Activated naive CD4-positive, alpha-beta T cell treated with Interleukin-2 at 50 U/mL for 16 hours (primary cell): ENCODE data around the gene MEGF10.

Experiments used
- DNase-seq: peaks from one replicate; pipeline ENCODE4 v3.0.0-alpha.2; 2020

MEGF10 gene

DNA sequence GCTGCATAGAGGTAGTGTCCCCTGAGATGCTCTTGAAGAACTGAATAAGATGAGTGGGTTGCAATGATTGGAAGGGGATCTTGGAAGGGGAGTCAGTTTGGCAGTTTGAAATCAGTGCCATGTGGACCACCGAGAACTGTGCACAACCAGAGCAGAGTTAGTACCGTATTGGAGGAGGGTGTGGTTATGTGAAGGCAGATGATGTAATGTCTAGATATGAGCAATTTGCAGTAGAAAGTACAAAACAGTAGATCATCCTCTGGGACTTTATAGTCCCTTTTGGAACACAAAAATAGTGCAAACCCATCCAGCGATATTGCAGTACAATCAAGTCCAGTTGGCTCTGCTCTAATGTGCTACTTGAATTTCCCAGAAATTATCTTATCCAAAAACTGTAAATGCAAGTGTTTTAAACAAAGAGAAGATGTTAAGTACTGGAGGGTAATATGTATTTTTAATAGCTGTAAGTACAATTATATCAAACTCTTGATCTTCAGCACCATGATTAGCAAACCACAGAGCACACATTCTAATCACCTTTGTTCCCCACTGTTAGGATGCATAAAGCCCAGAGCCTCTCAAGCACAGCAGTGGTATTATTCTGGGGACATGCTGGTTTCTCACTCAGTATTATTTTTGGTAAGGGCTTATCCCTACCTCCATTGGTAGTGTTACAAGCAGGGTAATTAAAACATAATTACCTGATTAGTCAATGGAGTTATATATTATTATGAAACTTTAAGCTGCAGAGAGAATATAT is 41.5 kb downstream of the MEGF10 start:
- DNase-seq: no peak

DNA sequence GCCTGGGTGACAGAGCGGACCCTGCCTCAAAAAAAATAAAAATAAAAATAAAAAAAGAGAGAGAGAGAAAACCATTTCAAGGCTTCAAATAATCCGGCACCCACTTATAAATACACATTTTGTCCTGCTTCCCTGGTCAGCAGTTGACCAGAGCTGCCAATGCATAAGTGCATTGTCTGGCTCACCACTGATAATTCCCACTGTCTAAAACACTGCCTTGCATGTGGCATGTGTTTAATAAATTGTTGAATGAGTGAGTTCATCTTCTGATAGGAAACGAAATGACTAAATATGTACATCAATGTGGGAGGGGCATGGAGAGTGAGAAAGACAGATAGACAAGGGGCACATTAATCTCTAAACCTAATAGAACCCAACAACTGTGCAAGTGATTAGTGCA is 42.9 kb downstream of the MEGF10 start:
- DNase-seq: no peak

DNA sequence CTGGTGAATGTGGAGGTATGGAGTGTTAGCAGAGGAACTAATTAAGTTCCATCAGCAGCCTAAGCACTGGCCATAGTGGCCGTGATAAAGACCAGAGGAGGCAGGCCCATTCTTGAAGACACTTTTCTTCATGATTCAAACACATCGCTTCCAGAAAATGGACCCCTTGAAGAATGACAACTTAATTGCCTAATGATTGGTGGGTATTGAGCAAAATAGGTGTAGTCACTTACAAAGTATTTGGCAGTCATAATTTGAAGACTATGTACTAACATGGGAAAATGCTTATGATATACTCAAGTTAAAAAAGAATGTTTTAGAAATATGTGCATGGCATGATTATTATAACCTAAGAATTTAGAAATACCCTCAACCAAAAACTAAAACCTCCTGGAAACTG is 44.8 kb downstream of the MEGF10 start:
- no peak for DNase-seq

DNA sequence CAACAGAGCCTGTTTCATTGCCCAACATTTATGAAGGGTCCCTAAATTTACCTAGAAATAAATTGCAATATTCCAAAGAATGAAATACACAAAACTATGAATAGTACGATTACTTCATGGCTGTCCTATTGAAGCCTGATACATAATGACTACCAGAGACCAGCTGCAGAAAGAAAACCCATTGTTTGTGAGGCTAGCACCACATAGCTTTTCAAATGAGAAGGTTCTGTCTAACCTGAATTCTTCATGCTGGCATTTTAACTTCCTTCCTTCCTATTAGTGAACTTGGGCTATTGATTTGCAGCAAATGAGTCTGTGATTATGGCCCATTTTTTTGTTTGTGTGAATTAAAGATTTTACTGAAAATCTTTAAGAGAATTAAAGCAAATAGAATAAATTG is 47.3 kb downstream of the MEGF10 start:
- DNase-seq: no peak

DNA sequence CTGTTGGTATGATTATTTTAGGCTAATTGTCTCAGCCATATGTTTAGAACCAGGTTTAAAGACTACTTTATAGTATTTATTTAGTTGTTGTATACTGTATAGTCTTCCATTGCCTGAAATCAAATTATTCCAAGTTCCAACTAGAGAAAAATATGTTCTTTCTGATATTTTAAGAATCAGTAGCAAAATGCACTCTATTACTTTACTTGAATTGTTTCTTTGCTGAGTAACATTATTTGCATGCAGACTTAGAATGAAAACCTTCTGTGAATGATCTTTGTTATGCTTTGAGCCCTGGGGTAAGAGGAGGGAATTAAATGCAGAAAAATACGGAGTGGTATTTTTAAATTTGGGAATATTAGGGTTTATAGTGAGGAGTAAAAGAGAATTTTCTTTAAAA is 47.9 kb downstream of the MEGF10 start:
- no peak for DNase-seq

DNA sequence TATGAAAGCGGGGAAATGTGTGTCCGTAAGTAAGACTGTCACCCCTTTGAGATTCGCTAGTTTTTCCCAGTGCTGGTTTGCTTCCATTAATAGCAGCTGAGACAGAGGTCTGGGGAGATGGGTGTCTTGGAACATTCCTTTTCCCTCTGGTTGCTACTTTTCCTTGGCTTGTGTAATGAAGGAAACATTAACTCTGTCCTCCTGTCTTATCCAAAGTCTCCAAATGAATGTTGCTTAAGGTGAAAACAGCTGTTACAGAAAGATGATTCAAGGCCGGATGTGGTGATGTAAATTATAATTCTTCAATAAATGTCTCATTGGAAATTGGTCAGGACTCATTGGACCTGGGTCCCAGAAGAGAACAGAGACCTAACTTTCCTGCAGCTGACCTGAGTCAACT is 50.0 kb downstream of the MEGF10 start:
- DNase-seq: no peak

DNA sequence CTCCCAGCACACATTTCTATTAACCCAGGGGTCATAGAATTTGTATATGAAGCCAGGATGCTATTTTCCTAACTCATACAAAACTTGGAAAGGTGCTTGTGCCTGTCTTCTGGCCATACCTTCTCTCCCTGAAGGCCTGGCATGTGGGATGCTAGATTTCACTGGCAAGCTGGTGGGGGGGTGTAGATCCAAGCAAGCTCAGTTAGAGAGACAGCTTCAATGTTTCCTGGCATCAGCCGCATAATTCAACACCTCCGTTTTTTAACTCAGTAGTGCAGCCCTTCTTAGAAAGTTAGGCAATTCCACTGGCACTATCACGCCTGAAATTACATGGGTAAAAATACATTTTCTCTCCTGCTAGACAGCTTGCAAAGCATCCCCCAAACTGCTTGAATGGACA is 51.8 kb downstream of the MEGF10 start:
- no peak for DNase-seq

DNA sequence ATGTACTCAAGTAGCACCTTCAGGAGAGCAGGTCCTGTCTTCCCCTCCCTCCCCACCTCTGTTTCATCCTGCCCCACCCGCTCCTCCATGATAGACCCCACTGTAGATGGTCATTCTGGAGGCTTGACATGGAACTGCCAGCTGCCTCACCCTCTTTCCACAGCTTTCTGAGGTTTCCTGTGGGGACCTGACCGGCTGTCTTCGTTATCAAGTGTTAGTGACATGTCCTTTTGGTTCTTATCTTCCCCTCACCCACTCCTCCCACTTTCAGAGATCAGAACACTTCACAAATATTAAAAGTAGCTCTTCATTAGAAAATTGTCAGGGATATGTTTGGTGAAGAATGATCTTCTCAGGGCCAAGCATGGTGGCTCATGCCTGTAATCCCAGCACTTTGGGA is 52.7 kb downstream of the MEGF10 start:
- no peak for DNase-seq

DNA sequence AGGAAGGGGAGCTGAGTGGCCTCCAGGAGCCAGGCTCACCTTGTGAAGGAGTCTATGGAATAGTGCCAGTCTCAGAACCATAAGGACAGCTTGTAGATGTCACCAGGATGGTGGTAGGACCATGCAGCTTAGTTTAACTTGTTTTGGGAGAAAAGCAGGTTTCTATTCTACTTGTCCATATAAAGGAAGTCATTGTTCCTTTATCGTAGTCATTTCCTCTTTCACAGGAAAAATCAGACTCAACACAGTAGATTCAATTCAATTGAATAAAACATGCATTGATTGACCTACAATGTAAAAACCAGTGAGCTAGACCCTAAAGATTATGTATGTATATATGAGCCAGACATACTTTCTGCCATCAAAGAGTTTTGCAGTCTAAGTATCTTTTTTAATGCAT is 53.3 kb downstream of the MEGF10 start:
- DNase-seq: no peak

DNA sequence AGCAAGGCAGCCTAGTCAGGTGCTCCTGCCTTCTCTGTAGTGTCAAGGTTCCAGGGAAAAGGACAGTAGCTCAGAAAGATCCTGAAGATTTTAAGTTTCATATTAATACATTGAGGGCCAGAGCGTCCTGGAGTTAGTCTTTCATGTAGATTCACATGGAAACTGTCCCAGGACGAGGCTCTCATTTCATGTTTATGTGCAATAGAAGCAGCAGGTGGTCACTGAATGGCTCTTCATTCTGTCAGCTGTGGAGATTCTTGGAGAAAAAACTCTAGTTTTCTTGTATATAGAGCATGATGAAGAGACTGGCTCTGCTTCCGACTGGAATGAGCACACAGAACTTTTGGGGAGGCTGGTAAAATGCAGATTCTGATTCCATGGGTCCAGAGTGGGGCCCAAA is 54.3 kb downstream of the MEGF10 start:
- no peak for DNase-seq

DNA sequence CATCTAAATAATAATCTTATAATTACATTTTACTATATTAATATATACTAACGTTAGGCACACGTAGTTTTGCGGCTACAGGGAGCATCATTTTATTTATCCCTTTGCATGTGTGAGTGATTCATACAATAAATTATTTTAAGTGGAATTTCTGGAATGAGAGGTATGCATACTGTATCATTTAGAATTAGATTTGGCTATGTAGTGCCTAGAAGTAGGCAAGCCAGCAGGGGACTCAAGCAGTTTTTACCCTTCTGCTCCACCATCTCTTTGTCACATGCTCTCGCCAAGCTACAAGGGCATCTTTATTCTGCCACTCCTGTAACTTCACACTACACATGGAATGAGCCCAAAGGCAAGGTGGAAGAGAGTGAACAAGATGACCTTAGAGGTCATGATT is 60.8 kb downstream of the MEGF10 start:
- no peak for DNase-seq

DNA sequence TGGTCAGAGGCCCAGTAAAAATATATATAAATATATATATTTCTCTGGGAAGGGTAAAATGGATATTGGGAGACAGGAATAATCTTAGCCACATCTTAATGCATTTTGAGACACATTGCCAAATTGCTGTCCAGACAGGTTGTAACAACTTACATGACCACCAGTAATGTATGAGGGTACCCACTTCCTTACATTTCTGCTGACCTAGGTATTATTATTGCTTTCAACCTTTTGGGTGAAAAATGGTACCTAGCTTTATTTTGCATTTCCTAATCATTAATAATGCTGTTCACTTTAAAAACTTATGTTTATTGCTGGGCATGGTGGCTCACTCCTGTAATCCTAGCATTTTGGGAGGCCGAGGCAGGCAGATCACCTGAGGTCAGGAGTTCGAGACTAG is 61.5 kb downstream of the MEGF10 start:
- DNase-seq: no peak

DNA sequence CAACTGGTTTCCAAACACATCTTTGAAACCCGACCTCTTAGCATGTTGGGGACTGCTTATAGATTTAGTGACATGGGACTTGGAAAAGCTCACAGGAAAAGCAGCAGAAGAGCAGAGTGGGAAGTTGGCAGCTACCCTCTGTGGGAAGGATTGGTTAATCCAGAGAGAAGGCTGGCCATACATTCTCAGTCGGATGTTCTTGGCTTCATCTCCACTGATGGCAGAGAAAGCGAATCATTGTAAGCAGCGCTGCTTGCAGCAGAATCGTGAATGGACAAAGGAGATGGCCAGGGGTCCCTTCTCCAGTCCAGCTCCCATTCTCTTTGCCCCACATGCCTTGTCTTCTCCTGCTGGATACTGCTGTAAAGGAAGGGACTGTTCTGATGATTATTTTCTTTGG is 62.7 kb downstream of the MEGF10 start:
- no peak for DNase-seq

DNA sequence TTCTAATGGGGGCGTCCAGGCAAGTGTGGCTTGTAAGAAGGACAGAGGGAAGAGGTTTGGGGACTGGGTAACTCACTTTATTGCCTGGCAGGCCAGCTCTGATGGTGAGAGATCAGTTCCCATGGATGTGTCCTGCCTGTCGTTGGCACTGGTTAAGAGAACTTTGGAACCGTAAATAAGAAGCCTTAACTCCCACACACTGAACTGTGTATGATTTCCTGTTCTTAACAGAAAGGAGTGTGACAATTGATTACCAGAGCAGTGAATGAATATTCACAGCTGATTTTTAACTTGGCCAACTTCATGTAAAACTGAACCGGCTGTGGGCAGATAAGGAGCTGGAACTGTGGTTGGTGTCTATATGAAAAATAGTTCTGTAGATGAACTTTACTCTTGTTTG is 63.2 kb downstream of the MEGF10 start:
- DNase-seq: no peak

DNA sequence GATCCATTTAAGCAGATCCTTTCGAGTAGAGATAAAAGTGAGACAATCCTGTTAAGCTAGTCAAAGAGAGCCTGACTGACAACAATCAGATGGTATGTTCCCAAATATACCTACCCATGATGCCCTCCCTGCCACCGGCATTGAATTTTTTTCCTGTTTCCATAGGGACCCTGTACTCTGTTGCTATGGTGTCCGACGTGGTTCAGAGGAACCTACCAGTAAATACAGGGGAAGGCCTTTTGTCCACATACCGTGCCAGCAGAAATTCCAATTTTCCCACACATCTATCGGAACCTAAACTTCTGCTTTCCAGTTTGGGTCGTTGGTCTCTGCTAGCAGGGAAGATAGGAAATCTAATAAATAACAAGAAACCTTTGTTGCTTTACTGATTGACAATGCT is 64.7 kb downstream of the MEGF10 start:
- no peak for DNase-seq

DNA sequence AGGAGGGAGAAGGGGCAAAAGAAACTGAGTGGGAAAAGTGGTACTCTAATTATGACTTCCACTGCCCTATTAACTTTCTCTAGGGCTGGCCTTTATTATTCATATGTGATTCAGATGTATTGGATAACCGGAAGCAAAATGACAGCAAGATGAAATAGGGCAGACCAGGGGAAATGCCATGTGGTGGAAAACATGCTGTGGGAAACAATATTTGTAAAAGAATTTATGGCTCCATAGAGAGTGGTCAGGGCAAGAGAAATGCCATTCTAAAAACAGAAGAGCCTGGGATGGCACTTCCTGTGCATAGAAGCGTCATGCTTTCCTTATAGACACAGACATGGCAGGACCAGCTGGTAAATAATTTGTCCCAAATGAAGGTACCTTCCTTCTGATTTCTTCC is 67.7 kb downstream of the MEGF10 start:
- no peak for DNase-seq

DNA sequence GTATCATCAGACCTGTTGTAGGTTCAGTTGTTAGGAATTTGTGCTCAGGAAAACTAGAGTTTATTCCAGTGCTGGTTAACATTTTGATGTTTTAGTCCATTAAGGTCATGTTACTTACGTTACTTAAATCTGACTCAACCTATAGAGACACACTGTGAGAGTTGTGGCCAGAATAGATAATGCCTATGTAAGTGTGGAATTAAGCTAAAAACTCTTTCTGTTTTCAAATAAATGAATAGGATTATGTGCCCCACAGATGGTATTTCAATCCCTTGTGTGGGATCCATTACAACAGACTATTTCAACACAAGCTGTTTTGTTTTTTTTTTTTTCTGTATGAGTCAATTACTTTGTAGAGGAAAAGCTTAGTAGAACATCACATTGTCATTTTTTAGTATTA is 68.1 kb downstream of the MEGF10 start:
- no peak for DNase-seq

DNA sequence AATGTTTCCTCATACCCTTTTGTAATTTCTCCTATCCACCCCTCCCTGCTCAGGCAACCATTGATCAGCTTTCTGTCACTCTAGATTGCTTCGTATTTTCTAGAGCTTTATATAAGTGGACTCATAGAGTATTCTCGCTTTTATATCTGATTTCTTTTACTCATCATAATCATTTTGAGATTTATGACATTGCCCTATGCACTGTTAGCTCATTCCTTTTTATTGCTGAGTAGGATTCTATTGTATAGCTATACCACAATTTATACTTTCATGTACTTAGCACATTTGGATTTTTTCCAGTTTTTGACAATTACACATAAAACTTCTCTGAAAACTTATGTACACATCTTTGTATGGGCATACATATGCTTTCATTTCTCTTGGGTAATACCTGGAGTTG is 68.9 kb downstream of the MEGF10 start:
- no peak for DNase-seq

DNA sequence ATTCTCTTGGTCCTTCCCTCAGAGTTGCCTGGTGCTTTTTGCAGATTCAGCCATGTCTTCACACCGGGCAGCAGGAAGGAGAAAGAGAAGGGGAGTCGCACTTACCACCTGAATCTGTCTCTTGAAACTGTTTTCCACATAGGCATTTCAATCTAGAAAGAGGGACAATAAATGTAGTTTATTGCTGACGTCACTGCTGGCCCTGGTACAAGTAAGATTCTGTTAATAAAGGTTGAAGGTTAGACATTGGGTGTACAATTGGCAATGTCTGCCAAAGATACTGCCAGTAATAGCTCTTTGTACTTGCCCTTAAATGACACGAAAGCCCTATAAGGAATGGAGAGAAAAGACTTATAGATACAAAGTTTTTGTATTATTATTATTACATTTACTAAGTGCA is 72.8 kb downstream of the MEGF10 start:
- DNase-seq: no peak

DNA sequence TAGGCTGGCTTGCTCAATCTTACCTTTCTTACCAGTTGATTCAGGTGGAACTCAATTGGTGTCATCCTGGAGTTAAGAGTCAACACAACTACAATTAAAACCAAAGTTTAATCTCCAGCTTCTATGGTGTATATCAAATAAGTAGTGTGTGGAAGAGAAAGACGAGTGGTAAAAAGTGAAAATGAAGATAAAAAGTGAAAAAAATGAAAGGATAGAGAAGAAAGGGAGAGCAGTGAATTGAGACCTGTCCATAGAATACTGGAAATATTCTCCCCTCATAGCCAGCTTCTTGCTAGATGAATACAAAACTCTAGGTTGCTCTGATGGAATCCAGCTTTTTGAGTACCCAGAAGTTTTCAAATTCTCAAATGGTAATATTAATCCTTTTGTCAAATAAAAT is 76.4 kb downstream of the MEGF10 start:
- DNase-seq: no peak

DNA sequence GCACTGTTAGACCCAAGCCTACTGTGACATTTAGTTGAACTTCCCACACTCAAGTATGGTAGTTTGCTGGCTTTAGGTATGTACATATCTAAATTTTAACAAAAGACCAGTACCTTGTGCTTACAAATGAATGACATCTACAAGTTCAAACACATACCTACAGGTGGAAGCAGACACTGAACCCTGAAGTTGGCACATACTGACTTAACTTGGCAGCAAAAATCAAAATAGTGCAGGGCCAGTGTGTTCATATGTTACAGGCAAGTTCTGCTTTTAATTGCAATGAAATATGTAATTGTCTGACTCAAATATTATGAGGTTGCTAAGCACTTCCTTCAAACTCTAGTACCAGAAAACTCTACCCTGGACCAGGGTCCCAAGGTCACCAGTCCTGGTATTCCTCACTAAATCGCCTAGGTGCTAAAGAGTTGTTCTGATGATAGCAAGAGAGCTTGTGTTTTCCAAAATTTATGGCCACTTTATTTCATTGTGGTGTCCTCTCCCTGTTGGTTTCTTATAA is 77.4 kb downstream of the MEGF10 start:
- DNase-seq: no peak

DNA sequence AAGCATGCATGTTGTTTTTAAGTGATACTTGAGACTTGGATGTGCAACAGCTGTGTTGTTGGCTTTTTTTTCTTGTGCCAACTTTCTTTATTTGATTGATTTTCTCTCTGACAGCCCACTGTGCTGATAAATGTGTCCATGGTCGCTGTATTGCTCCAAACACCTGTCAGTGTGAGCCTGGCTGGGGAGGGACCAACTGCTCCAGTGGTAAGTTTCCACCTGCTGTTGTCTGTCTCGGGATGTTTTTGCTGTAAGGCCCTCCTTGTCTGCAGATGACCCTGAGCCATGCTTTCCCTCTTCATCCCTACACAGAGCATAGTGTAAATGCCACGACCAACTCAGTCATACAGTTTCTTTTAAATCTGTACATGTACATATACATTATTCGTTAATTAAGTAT is 79.2 kb downstream of the MEGF10 start:
- DNase-seq: no peak

DNA sequence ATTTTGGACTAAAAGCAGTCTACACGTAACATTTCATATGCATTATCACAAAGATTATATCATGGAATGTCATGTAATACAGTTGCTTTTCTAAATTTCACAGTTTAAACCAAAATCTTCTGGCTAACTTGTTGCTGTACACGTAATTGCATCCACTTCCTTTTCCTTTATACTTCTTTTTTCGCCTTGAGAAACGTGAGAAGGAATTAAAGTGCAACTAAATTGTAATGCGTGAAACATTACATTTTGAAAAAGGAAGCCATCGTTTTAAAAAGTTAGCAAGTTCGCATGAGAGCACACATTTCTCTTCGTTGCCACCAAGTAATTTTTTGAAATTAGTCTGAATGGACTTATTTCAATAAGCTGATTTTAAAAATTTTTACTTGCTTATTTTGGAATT is 80.0 kb downstream of the MEGF10 start:
- no peak for DNase-seq

DNA sequence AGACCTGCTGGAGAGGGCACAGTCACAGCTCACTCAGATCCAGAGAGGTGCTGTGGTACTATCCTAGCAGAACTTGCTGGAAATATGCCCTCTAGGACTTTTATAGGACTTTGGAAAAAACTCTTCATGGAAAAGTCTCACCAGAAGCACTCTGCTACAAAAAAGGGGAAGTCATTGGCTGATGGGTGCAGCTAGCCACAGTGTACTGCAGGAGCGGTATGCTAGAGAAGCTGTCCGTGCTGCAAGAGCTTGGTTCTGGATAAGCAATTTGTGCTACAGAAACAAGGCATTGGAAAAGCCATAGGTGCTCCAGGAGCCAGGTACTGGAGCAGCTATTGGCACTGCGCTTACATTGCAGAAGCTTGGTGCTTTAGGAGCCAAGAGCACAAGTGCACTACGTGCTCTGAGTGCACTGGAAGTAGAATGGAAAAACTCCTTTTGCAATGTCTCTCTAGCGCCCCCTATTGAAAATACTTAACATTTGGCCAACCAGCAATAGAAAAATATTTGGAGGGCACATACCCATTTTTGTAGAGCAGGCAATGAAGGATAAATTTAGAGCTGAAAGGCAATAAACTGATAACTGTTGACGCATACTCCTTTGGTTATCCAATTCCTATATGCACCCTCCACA is 83.4 kb downstream of the MEGF10 start:
- no peak for DNase-seq

DNA sequence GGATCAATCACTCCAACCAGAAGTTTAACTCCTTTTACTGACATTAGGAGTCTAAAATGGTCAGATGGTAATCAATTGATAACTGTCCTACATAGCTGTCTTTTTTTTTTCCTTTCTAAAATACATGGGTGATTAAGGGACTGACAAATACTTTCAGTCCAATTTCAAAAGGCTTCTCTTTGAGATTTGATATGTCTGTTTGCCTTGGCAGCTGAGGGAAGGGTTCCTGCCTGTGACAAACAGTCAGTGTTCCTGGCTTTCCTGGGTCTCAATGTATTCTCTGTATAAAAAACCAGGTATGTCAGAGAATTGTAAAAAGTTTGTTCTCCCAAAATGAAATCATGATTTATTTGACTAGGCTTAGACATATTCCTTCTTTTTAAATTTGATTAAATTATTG is 84.5 kb downstream of the MEGF10 start:
- DNase-seq: no peak
